HEK293 (cell line): ENCODE measurements around the gene FAM219B.

Experiments used
- CTCF ChIP-seq: fragments of 450-650 bp; formaldehyde crosslinking; IDR thresholded peaks from 2 replicates; pipeline ENCODE4 v1.5.1; 2016; ENCODE audit warnings: missing biosample characterization, missing genetic modification characterization
- GLI2 ChIP-seq: fragments of 450-650 bp; formaldehyde crosslinking; IDR thresholded peaks from 2 replicates; pipeline ENCODE4; 2017; ENCODE audit warnings: missing biosample characterization, missing genetic modification characterization, low read depth, borderline replicate concordance
- SCRT2 ChIP-seq: fragments of 450-650 bp; formaldehyde crosslinking; IDR thresholded peaks from 2 replicates; pipeline ENCODE4 v1.5.1; 2016; ENCODE audit warnings: missing biosample characterization, missing genetic modification characterization
- ZNF138 ChIP-seq: fragments of 450-650 bp; formaldehyde crosslinking; IDR thresholded peaks from 2 replicates; pipeline ENCODE4 v1.5.1; 2016; ENCODE audit warnings: missing biosample characterization, missing genetic modification characterization, borderline replicate concordance
- ZNF274 ChIP-seq, 2 experiments: fragments of 200-500 bp in 1 of 2; fragments of 450-650 bp in 1 of 2; sonication (Bioruptor generic) in 1 of 2; formaldehyde crosslinking in 1 of 2; IDR thresholded peaks; 2 replicates each; pipeline versions ENCODE4 v1.5.1 to v1.6.1; 2014 to 2016; ENCODE audit warnings: borderline replicate concordance in 1 of 2, inconsistent platforms in 1 of 2, low read length in 1 of 2, missing biosample characterization in 1 of 2, missing genetic modification characterization in 1 of 2
- ZNF324 ChIP-seq: fragments of 450-650 bp; formaldehyde crosslinking; IDR thresholded peaks from 2 replicates; pipeline ENCODE4 v1.5.1; 2016; ENCODE audit warnings: missing biosample characterization, missing genetic modification characterization
- ZNF677 ChIP-seq: fragments of 450-650 bp; IDR thresholded peaks from 2 replicates; pipeline ENCODE4 v1.5.0; 2018; ENCODE audit warnings: missing biosample characterization, mild to moderate bottlenecking, missing genetic modification characterization, moderate library complexity
- ZNF768 ChIP-seq: fragments of 450-650 bp; formaldehyde crosslinking; IDR thresholded peaks from 2 replicates; pipeline ENCODE4 v1.5.1; 2018; ENCODE audit warnings: missing biosample characterization, mild to moderate bottlenecking, missing genetic modification characterization
- ZNF843 ChIP-seq: fragments of 450-650 bp; formaldehyde crosslinking; IDR thresholded peaks from 2 replicates; pipeline ENCODE4 v1.5.1; 2016; ENCODE audit warnings: missing biosample characterization, missing genetic modification characterization
- TF ChIP-seq, protein P1 (sequence below): sonication (generic); formaldehyde crosslinking; IDR thresholded peaks from 2 replicates; pipeline ENCODE4 v1.8.1; 2022; ENCODE audit warnings: mild to moderate bottlenecking, moderate library complexity, missing genetic modification reagents

DNA sequence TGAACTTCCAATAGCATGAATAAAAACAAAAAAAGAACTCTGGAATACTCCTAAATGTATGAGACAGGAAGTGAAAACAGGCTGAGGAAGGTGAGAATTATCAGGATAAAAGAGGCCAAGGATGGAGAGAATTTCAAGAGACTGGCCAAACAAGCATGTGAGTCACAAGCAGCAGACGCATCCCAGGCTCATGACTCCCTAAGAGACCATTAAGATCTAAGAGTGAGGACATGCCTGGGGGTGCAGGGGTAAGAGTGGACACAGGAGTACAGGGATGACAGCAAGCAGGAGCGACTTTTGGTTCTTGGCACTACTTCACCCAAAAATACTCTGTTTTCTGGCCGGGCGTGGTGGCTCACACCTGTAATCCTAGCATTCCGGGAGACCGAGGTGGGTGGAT, 40.6 kb downstream of the FAM219B start:
- TF ChIP-seq ZNF768 (no peak), ZNF677 (tag by site-specific recombination) (no peak), ZNF274 (IDR thresholded peaks at IDR 0.05; ENCODE audit: low read length) (no peak), ZNF274 (tag by site-specific recombination; IDR thresholded peaks at IDR 0.05; ENCODE audit: borderline replicate concordance) (no peak), ZNF843 (tag by site-specific recombination) (no peak), ZNF324 (tag by site-specific recombination) (no peak), ZNF138 (tag by site-specific recombination) (no peak), GLI2 (no peak), CTCF (tag by site-specific recombination) (no peak), SCRT2 (no peak)
- TF ChIP-seq, protein P1, sequence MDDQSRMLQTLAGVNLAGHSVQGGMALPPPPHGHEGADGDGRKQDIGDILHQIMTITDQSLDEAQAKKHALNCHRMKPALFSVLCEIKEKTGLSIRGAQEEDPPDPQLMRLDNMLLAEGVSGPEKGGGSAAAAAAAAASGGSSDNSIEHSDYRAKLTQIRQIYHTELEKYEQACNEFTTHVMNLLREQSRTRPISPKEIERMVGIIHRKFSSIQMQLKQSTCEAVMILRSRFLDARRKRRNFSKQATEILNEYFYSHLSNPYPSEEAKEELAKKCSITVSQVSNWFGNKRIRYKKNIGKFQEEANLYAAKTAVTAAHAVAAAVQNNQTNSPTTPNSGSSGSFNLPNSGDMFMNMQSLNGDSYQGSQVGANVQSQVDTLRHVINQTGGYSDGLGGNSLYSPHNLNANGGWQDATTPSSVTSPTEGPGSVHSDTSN (CRISPR knock-in tag) = no peak
